Caco-2 (cell line): ENCODE measurements around the gene NEDD4L. TPM values are rescaled to one million over a fixed set of nuclear protein-coding genes. Genes with fewer than 3 reads are reported as not detected.

Source experiments
- BruUV-seq: library from RNA; stranded (reverse); fragments of 400-500 nt; replicated peaks from 2 replicates; lab custom pipeline; 2021; lab: Mats Ljungman, UMichigan
- CTCF ChIA-PET: fragments of 300-600 bp; sonication (Branson Sonifier 250); formaldehyde crosslinking; loops from one replicate; lab custom pipeline; 2022; ENCODE audit warnings: antibody characterized with exemption; lab: Charles Lee
- POLR2A ChIA-PET: fragments of 300-600 bp; sonication (Branson Sonifier 250); formaldehyde crosslinking; loops from one replicate; lab custom pipeline; 2022; ENCODE audit warnings: antibody characterized with exemption; lab: Charles Lee
- DNase-seq, 2 experiments: peaks; one replicate each; pipeline versions ENCODE4 v3.0.0 to v3.0.0-alpha.2; 2020 to 2022
- H3K27me3 ChIP-seq: replicated peaks from 2 replicates; pipeline ENCODE4 v1.6.0; 2011; ENCODE audit warnings: low read length; ENCODE audit not compliant: control insufficient read depth, insufficient read depth
- H3K36me3 ChIP-seq: 2 replicates; pipeline ENCODE4 v1.5.1; 2011; ENCODE audit warnings: low read length; ENCODE audit not compliant: control insufficient read depth, insufficient read depth
- H3K4me1 ChIP-seq: fragments of 250-450 bp; sonication (Bioruptor Pico); 2 replicates; pipeline ENCODE4 v1.5.1; 2020; ENCODE audit warnings: mild to moderate bottlenecking
- H3K4me3 ChIP-seq: 2 replicates; pipeline ENCODE4 v1.5.1; 2011; ENCODE audit warnings: low read depth, mild to moderate bottlenecking, control low read depth, low read length
- H3K9me3 ChIP-seq: fragments of 250-450 bp; sonication (Bioruptor Pico); 2 replicates; pipeline ENCODE4 v1.5.1; 2020; ENCODE audit warnings: mild to moderate bottlenecking, moderate library complexity
- H3K27ac Mint-ChIP-seq: one replicate; pipeline ENCODE4 v1.8.0; 2022; ENCODE audit warnings: mixed read lengths; ENCODE audit not compliant: unreplicated experiment
- H3K27me3 Mint-ChIP-seq: one replicate; pipeline ENCODE4 v1.8.0; 2022; ENCODE audit warnings: mixed read lengths; ENCODE audit not compliant: insufficient read depth, unreplicated experiment
- H3K36me3 Mint-ChIP-seq: one replicate; pipeline ENCODE4 v1.8.0; 2022; ENCODE audit warnings: mild to moderate bottlenecking, mixed read lengths; ENCODE audit not compliant: insufficient read depth, unreplicated experiment
- H3K4me1 Mint-ChIP-seq: one replicate; pipeline ENCODE4 v1.8.0; 2022; ENCODE audit warnings: low read depth, mixed read lengths; ENCODE audit not compliant: unreplicated experiment
- H3K4me3 Mint-ChIP-seq: one replicate; pipeline ENCODE4 v1.8.0; 2022; ENCODE audit warnings: mild to moderate bottlenecking, moderate library complexity, mixed read lengths; ENCODE audit not compliant: unreplicated experiment
- H3K9me3 Mint-ChIP-seq: one replicate; pipeline ENCODE4 v1.8.0; 2022; ENCODE audit warnings: mixed read lengths; ENCODE audit not compliant: unreplicated experiment
- CTCF ChIP-seq, 2 experiments: fragments of 200-600 bp in 1 of 2; IDR thresholded peaks; 1 replicate in 1 of 2; 2 replicates in 1 of 2; pipeline versions ENCODE4 v1.5.1 to v1.8.0; 2011 to 2022; ENCODE audit warnings: antibody characterized with exemption in 1 of 2, control low read depth in 1 of 2, inconsistent platforms in 1 of 2, low read depth in 1 of 2, low read length in 1 of 2, mild to moderate bottlenecking in 1 of 2, moderate library complexity in 1 of 2; ENCODE audit not compliant: insufficient read depth in 1 of 2, severe bottlenecking in 1 of 2, unreplicated experiment in 1 of 2
- intact Hi-C: fragments of 100-400 bp; cut with micrococcal nuclease; formaldehyde crosslinking; loops from one replicate; pipeline ENCODE4 v1.10.0; 2022; ENCODE audit not compliant: unreplicated experiment
- total RNA-seq: library from RNA; stranded (reverse); gene quantifications from 2 replicates; pipeline ENCODE4 v1.2.3, GENCODE V29; 2022

Gene NEDD4L
- total RNA-seq, 1 experiment from 2014 or later: 85.4 TPM

- Histone ChIP-seq H3K36me3 (no peaks in the 10 kb centered on the region; the same call in 1 of the 2 replicates), H3K4me1 (peaks cover 45% of the 10 kb centered on the region), H3K9me3 (no peaks in the 10 kb centered on the region), H3K27me3 (no peaks in the 10 kb centered on the region), H3K4me3 (no peak overlapping the region)
- intact Hi-C loops: no loop called here
- Mint-ChIP-seq H3K4me1 (peaks cover 17% of the 10 kb centered on the region), H3K9me3 (no peaks in the 10 kb centered on the region), H3K4me3 (no peak overlapping the region), H3K27ac (no peak overlapping the region), H3K27me3 (no peaks in the 10 kb centered on the region), H3K36me3 (peaks cover 27% of the 10 kb centered on the region)
- ChIA-PET CTCF (no interaction called here), POLR2A (no interaction called here)
- TF ChIP-seq CTCF (IDR thresholded peaks at IDR 0.05; ENCODE audit: insufficient read depth in 1 of 2, low read depth in 1 of 2, low read length in 1 of 2, severe bottlenecking in 1 of 2, unreplicated experiment in 1 of 2): no peak
- no peak for DNase-seq
- BruUV-seq: no TSS peak
Observed at GRCh38 chr18:58096658-58097057, 52.6 kb downstream of the NEDD4L start.

- ChIA-PET CTCF (no interaction called here), POLR2A (no interaction called here)
- no peaks in the 10 kb centered on the region for H3K27me3 ChIP-seq
- intact Hi-C loops: no loop called here
- H3K4me1 ChIP-seq: peaks cover 45% of the 10 kb centered on the region
- no peak for TF ChIP-seq CTCF (IDR thresholded peaks at IDR 0.05; ENCODE audit: insufficient read depth in 1 of 2, low read depth in 1 of 2, low read length in 1 of 2, severe bottlenecking in 1 of 2, unreplicated experiment in 1 of 2)
- Mint-ChIP-seq H3K4me1 (peaks cover 19% of the 10 kb centered on the region), H3K27me3 (no peaks in the 10 kb centered on the region), H3K36me3 (peaks cover 21% of the 10 kb centered on the region), H3K27ac (peak overlapping the region; percentile 27), H3K4me3 (peak overlapping the region; percentile 14), H3K9me3 (no peaks in the 10 kb centered on the region)
- peak in 1 of 2 experiments; percentile 35 for DNase-seq
- no peaks in the 10 kb centered on the region for H3K36me3 ChIP-seq
- no peak overlapping the region for H3K4me3 ChIP-seq
- H3K9me3 ChIP-seq: no peaks in the 10 kb centered on the region
- BruUV-seq: no TSS peak
Observed at GRCh38 chr18:58097121-58097906, 53.3 kb downstream of the NEDD4L start.

GRCh38 chr18:58097907-58098166 is 53.8 kb downstream of the NEDD4L start:
- no peak for TF ChIP-seq CTCF (IDR thresholded peaks at IDR 0.05; ENCODE audit: insufficient read depth in 1 of 2, low read depth in 1 of 2, low read length in 1 of 2, severe bottlenecking in 1 of 2, unreplicated experiment in 1 of 2)
- CTCF ChIA-PET: no interaction called here
- intact Hi-C loops: no loop called here
- peaks cover 48% of the 10 kb centered on the region for H3K4me1 ChIP-seq
- POLR2A ChIA-PET: no interaction called here
- peaks cover 19% of the 10 kb centered on the region for H3K36me3 Mint-ChIP-seq
- H3K36me3 ChIP-seq: no peaks in the 10 kb centered on the region
- DNase-seq: no peak
- no peaks in the 10 kb centered on the region for H3K27me3 Mint-ChIP-seq
- H3K9me3 Mint-ChIP-seq: no peaks in the 10 kb centered on the region
- H3K4me3 Mint-ChIP-seq: no peak overlapping the region
- peak overlapping the region; percentile 27 for H3K27ac Mint-ChIP-seq
- BruUV-seq: no TSS peak
- H3K9me3 ChIP-seq: no peaks in the 10 kb centered on the region
- H3K4me3 ChIP-seq: no peak overlapping the region
- no peaks in the 10 kb centered on the region for H3K27me3 ChIP-seq
- peaks cover 17% of the 10 kb centered on the region for H3K4me1 Mint-ChIP-seq
